COR-L47 (cell line): Measurements from ENCODE around the gene TCEAL8.
"Not testable (repeated sequence)": the region's sequence is repeated elsewhere in the genome, so short reads cannot be mapped to it uniquely, and the experiment has no call there.

Source experiments
- DNase-seq: peaks from one replicate; lab custom pipeline; 2025; lab: John Stamatoyannopoulos, UW

TCEAL8 gene, protein sequence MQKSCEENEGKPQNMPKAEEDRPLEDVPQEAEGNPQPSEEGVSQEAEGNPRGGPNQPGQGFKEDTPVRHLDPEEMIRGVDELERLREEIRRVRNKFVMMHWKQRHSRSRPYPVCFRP

DNA sequence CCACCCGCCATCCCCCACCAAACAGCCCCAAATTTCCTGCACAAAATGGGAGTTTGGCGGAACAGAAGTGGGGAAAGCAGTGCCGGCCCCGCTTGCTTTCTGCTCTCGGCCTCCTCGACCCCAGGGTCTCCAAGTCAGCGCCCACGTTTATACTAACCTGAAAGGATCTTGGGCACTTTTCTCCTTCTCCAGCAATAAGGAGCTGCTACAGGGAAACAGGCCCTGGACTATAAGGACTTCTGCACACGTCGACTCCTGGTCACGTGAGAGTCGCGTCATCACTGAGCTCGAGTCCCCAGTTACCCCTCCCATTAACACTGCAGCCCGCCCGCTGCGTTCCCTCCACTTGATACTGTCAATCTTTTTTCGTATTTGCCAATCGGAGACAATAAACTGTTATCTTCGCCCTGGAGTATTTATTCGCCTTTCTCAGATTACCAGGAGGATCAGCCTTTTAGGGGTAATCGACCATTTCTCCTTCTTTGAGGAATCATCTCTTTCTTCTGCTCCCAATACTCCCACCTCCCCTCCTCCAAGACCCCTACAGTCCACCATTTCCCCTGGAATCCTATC is at the start of gene TCEAL8:
TCEAL8 (minus strand) TSS at position 235 of the 573 bp plus-strand sequence. CDS start 1,176 bp downstream, outside the sequence.
- peak; percentile 57 for DNase-seq

DNA sequence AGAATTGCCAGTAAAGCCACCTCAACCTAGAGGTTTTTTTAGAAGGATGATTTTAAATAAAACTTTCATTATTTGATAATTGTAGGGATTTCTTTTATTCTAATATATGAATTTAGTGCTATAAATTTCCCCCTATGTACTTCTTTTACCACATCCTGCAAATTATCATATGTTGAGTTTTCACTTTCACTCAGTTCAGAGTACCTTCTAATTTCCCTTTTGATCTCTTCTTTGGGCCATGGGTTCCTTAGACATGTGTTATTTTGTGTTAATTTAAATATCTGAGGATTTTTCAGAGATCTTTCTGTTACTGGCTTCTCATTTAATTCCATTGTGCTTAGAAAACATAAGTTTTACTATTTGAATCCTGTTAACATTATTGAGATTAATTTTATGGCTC is 49.8 kb upstream of the TCEAL8 start:
- DNase-seq = no peak

DNA sequence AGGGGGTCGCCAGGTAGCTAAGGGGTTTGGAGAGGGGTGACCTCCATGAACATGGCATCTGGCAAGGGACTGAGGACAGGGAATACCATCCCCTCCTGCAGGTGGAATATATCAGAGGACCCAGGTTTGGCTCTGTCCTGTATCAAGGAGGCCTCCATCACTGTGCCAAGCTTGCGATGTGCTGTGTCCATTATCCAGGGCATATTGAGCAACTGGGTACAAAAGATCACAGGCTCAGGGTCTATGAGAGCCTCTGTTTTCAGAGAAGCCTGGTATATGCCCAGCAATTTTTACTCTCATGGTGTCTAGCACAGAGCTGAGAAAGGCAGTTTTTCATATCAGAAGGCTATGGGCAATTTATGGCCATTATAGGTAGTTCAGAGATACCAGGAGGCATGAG is 38.2 kb upstream of the TCEAL8 start:
- no peak for DNase-seq

DNA sequence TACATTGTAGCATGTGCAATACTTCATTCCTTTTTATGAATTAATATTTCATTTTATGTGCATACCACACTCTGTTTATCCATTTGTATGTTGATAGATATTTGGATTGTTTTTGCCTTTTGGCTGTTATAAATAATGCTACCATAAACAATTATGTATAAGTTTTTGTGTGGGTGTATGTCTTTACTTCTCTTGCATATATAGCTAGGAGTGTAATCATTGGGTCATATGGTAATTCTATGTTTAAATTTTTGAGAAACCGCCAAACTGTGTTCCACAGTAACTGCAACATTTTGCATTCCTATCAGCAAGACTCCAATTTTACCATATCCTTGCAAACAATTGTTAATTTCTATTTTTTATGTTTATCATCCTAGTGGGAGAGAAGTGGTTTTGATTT is 24.7 kb upstream of the TCEAL8 start:
- no peak for DNase-seq

DNA sequence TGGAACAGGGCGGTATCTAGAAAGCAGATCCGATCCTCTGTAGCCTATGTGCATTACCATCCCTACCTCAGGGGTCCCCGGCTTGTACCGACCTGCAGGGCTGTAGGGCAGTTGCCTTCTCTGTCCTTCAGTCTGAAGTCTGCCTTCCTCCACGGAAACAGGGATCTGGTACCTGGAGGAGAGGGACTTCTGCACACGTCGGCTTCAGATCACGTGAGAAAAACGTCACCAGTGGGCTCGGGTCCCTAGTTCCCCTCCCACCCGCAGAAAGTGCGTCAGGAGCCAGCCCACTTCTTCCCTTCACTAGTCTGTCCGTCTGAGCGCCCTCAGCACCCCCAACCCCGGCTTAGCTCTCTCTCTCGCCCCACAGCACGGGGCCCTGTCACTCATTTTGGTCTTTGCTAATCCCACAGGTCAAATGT is 21.6 kb upstream of the TCEAL8 start, which contains the start of gene TCEAL5:
TCEAL5 (minus strand) TSS at position 170 of the 422 bp plus-strand sequence. CDS start 2,187 bp downstream, outside the sequence.
- DNase-seq = peak; percentile 29

DNA sequence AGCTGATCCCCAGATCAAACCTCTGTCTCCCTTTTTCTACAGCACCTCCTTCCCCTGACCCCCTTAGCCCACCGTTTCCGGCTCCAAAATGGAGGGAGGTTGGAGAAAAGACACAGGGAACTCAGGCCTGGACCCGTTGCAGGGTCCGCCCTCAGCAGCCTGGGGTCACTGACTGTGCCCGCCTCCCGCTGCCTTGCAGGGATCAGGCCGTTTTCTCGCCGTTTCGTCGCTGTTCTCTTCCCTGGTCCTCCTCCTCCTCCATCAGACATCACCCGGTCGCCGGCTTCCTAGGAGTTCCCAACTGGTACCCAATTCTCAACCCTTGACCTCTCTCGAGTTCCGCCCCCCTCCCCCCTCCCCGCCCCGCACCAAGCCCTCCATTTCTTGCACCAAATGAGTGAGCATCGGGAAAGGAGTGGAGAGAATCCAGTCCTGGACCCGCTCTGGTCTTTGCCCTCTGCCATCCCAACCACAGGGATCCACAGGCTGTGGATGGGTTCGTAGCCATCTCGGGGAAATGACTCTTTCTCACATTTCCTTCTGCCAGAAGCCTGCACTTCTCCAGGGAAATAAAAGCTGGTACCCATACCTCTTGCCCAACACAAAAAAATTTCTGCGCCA is 21.1 kb upstream of the TCEAL8 start:
- no peak for DNase-seq

DNA sequence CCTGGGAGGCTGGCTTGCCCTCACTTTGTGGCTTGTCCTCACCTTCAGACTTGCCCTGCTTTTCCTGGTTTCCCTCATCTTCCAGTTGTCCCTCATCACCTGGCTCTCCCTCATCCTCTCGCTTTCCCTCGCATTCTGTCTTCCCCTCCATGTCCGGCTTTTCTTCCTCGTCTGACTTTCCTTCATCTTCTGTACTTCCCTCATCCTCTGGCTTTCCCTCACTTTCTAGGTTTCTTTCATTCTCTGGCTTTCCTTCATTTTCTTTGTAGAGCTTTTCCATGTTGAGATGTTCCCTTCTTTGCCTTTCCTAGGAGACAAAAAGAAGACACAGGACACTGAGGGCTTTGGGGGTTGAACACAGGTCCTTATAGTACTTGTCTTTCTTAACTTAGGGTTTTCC is 19.3 kb upstream of the TCEAL8 start:
- DNase-seq = no peak

DNA sequence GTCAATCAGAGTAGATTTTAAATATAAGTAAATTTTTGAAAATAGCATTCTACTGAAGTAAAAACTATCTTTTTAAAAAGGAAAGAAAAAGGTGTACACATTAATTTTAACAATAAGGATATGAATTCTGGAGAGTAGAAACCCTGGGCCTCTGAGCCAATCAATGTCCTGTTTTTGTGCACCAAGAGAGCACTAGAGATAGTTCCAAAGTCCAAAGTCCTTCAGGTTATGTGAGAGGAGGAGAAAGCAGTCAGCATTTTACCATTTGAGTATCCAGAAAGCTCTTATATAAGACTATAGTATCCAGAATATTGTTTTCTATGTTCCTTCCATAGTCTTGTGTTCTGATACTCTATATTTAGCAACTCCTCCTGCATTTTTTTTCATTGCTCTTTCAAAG is 3.3 kb upstream of the TCEAL8 start:
- DNase-seq = no peak

DNA sequence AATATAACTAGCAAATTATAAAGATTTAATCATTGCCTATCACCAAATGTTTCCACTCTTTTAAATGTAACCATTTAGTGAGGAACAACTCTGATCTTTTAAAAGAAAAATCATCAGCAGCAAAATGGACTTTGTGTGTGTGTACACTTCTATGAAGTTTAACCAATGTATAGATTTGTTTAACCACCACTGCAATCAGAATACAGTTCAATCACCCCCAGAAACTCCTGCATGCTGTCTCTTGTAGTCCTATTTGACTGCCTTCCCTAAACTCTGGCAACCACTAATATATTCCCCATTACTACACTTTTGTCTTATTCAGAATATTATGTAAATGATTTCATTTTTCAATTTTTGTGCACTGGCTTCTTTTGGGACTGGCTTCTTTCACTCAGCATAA is 1.7 kb upstream of the TCEAL8 start:
- DNase-seq = no peak

DNA sequence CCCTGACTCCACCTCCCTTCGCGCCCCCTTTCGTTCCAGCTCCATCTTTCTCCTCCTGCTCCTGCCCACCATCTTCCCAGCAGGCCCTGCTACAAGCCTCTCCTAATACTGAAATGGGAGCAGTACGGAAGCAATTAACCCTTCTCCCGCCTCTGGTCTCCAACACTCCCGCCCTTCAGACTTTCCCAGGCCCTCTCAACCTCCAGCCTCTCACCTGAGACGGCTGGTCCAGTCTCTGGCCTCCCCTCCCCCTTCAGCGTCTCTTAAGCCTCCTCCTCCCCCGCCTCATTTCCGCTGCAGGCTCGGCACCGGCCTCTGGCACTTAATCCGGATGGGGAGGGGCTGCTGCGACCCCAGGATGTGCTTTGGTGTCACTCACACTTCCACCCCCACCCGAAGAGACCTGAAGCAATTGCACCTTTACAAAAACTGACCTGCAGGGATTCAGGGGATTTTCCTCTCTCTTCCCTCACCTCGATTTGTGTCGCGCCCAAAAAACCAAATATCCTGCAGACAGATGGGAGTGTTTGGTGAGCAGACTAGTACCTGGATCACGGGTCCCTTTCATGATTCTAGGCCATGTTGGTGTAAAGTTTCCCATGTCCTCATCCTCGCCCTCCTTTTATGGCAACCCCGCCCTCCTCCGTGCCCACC is 657 bp downstream of the TCEAL8 start:
- peak; percentile 54 for DNase-seq

DNA sequence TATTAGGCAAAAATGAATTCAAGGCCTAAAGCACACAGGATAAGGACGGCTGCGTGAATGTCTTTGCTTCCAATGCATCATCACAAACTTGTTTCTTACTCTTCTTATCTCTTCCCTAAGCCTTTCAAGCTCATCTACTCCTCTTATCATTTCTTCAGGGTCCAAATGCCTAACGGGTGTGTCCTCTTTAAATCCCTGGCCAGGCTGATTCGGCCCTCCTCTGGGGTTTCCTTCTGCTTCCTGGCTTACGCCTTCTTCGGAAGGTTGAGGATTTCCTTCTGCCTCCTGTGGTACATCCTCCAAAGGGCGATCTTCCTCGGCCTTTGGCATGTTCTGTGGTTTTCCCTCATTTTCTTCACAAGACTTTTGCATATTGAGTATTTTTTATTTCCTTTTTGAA is 1.3 kb downstream of the TCEAL8 start:
- no peak for DNase-seq

DNA sequence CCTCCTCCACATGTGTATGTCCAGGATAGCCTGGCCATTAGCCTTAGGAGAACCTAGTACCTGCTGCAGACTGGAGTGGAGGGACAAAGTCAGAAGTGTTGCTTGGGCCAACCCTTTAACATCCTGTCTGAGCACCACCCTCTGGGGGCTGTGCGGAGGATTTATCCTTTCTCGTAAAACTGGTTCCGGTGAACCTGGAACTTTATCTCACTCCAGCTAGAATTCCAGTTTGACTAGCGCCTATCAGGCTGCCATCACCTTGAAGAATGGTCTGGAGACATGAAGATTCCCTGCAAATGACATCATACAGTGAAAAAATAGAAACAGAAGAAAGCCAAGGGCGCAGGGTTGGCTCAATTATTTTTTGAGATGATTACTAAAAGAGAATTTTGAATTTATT is 4.0 kb downstream of the TCEAL8 start:
- no peak for DNase-seq

DNA sequence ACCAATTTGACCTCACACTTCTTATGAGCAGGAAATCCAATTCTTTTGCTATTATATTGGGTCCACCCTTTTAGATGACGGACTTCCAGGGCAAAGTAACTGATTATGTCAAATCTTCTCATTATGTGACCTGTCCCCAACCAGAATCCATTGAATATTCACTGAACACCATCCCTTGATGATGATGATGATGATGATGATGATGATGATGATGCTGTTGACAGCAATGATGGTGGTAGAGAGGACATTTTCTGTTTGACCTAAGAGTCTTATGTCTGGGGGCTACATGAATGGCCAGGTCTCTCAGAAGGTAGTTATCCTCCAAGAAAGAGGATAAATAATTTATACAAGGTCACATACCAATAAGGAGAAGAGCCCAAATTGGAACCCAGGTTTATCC is 5.2 kb downstream of the TCEAL8 start:
- no peak for DNase-seq

DNA sequence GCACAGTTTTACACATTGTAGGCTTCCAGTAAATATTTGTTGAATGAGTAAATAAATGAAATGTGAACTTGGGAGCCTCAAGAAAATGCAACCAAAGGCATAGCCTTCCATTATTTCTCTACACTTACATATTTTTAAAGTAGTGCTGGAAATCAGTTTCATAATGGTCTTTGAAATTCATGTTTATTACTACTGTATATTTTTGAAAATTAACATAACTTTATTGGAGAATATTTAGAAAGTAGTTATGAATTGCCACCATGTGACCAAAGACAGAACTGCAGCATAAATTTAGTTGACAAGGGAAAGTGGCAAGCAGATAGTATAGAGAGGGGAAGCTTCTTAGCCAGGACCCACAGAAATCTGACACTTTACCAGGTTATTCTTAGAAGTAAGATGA is 6.4 kb downstream of the TCEAL8 start:
- peak; percentile 0 for DNase-seq

DNA sequence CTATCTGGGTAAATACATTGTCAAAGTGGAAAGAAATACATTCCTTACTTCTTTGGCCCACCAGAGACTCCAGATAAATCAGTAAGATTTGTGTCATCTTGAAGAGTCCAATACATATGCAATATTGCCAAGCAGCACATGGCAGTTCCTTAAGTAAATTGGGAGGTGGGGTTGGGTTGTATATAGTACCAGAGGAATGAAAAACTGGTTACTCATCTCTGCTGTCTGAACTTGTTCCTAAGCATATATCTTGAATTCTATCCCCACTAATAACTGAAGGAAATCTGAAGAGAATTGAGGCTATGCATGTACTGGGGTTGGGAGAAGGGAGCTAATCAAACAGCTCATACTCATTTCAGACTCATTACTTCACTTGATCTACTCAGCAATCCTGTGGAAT is 14.8 kb downstream of the TCEAL8 start:
- DNase-seq = no peak

DNA sequence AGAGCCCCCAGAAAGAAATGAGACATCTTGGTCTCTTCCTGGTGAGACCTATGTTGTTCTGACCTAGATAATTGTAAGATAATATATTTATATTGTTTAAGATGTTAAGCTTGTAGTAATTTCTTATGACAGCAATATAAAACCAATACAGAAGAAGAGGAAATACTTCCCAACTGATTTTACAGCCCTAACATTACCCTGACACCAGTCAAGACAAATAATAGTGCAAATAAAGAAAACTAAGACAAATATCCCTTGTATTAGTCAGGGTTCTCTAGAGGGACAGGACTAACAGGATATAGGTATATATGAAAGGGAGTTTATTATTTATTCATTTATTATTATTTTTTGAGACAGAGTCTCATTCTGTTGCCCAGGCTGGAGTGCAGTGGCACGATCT is 18.7 kb downstream of the TCEAL8 start:
- DNase-seq = no peak

DNA sequence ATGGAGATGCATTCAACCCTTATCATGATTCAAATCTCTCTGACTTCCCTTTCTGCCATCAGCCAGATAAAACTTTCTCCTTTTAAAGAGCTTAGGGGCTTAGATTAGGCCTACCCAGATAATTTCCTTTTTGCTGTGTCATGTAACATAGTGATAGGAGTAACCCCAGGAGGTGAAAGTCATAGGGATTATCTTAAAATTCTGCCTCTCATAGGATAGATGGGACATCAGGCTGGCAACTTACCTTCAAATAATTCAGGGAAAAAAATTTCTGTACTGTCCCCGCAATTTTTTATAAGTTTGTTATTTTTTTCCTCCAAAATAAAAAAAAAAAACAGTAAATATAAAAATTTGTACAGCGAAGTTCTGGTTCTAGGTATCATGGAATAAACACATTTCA is 19.3 kb downstream of the TCEAL8 start:
- DNase-seq = not testable (repeated sequence)

DNA sequence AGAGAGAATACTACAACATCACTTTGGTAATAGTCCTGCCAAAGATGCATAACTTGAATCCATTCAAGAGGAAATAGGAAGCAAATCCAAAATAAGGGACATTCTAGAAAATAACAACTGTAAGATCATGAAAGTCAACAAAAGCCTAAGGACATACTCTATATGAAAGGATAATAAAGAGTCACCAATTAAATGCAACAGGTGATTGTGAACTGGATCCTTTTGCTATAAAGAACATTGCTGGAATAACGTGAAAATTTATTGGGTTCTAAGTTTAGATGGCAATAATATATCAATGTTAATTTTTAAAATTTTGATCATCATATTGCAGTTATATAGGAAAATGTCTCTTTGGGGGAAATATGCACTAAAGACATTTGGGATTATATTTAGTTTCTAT is 20.1 kb downstream of the TCEAL8 start:
- DNase-seq = no peak

DNA sequence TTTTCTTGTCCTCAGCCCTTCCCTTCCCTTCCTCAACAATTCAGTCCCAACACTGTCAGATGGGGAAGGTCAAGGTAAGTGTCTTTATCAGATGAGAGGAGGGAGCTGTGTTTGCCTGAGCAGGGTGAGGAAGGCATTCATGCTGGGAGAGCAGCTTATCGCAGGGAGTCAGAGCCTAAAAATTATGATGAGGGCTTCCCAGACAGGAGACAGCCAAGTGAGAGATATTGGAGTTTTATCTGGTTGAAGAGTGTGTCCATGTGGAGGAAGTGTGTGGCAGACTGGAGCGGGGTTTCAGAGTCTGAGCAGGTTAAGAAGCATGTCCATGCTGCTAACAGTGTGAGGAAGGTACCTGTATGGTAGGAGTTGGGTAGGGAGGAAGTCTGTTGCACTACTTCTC is 21.7 kb downstream of the TCEAL8 start:
- DNase-seq = no peak

DNA sequence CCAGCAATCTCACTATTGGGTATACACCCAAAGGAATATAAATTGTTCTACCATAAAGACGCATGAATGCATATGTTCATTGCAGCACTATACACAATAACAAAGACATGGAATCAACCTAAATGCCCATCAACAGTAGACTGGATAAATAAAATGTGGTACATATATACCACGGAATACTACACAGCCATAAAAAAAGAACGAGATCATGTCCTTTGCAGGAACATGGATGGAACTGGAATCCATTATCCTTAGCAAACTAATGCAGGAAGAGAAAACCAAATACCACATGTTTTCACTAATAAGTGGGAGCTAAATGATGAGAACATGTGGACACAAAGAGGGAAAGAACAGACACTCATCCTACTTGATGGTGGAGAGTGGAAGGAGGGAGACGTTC is 29.0 kb downstream of the TCEAL8 start:
- not testable (repeated sequence) for DNase-seq

DNA sequence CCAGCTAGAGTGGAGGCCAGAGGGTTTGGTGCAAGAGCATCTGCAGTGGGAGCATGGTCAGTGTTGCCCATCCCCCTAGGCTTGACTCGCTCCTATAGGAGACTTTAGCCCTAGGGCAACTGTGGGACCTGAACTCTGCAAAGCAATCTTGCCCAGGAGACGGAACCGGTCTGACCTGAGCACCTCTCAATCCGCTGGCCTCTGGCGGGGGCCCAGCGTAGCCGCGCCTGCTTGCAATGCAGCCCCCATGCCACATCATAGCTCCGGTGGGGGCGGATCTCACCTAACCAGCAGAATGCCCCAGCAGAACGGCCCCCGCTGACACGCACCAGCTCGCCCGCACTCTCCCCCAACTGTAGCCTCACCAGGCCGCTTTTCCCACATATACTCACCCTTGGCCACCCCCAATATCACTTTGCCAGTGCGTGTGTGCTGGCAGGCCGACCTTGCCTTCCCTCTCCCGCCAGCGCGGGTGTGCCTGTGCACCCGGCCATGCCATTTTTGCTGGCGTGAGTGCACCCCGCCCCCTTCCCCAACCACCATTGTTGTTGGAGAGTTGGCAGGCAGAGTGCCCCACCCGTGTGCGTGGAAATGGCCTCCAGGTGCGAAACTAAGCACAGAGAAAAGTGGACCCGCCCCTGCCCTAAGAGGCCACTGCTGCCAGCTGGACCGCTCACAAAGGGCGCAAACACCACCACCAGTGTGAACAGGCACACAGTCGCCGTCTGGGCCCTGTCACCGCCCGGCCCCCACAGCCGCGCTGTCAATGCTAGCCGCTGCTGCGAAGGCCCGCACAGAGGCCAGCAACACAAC is 34.2 kb downstream of the TCEAL8 start:
- no peak for DNase-seq

DNA sequence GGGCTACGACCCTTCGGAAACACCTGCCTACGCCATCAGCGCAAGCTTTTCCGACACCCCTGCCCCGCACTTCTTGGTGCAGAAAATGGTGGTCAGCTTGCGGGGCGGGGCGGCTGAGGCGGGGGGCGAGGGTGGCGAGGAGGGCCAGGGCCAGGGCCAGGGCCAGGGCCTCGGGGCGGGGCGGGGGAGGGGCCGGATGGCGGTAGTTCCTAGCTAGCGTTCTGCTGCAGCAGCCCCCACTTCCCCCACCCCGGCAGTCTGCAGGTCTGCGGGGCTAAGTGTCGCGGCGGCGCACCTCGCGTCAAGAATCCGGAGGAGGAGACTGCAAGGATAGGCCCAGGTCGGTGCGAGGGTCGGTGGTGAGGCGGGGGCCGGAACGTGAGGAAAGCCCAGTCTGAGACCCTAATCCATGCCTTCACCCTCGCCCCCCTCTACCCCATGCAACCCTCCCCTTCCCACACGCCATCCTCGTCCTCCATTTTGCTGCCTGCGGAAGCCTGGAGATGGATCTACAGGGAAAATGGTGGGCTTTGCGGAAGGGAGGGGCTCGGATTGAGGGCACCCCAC is 39.4 kb downstream of the TCEAL8 start:
- DNase-seq = peak; percentile 5
